ENCODE results near the gene ADGRE2.

The ADGRE2 gene

DNA sequence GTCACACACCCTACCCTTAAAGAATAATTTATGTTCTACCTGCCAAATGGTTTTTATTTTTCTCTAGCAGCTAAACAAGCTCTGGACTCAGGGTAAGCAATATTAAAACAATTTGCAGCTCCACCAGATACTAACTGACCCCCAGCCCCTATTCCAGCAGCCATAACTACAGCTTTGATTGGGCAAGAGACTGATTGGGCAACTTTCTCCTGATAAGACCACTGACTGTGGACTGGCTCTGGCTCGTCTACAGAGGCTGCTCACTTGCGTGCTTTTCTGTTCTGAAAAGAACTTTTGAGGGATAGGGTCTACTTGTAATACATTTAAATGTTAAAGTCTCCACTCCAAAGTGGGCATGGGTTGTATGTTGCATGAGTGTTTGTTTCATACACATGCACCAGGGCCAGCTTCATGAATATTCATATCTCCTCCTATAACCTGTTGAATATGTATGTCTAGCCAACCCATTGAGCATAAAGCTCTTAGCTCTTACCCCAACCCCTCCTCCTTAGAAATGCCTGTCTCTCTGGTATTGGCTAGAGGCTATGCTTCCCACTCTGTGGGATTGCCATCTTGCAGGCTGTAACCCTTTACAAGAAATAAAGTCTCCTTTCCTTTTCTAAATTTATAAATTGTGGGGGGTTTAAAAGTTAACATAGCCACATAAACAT lies 36.8 kb upstream of the ADGRE2 start:
- no peak for TF ChIP-seq TAF1 (IDR thresholded peaks at IDR 0.05; ENCODE audit: borderline replicate concordance, insufficient read depth, low read length)
- TF ChIP-seq, protein P1, sequence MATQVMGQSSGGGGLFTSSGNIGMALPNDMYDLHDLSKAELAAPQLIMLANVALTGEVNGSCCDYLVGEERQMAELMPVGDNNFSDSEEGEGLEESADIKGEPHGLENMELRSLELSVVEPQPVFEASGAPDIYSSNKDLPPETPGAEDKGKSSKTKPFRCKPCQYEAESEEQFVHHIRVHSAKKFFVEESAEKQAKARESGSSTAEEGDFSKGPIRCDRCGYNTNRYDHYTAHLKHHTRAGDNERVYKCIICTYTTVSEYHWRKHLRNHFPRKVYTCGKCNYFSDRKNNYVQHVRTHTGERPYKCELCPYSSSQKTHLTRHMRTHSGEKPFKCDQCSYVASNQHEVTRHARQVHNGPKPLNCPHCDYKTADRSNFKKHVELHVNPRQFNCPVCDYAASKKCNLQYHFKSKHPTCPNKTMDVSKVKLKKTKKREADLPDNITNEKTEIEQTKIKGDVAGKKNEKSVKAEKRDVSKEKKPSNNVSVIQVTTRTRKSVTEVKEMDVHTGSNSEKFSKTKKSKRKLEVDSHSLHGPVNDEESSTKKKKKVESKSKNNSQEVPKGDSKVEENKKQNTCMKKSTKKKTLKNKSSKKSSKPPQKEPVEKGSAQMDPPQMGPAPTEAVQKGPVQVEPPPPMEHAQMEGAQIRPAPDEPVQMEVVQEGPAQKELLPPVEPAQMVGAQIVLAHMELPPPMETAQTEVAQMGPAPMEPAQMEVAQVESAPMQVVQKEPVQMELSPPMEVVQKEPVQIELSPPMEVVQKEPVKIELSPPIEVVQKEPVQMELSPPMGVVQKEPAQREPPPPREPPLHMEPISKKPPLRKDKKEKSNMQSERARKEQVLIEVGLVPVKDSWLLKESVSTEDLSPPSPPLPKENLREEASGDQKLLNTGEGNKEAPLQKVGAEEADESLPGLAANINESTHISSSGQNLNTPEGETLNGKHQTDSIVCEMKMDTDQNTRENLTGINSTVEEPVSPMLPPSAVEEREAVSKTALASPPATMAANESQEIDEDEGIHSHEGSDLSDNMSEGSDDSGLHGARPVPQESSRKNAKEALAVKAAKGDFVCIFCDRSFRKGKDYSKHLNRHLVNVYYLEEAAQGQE (IDR thresholded peaks at IDR 0.05; ENCODE audit: insufficient read depth in 1 of 2, low read depth in 2 of 2, low read length in 2 of 2): no peak
- no peak for TF ChIP-seq FOXP2 (optimal IDR thresholded peaks at IDR 0.05; ENCODE audit: borderline replicate concordance, extremely low read depth, extremely low read length, insufficient read depth)
- no peak for TF ChIP-seq SIN3A (IDR thresholded peaks at IDR 0.05; ENCODE audit: borderline replicate concordance, insufficient read depth, low read length)
- TF ChIP-seq POLR2AphosphoS5 (IDR thresholded peaks at IDR 0.05; ENCODE audit: low read depth, low read length): no peak

GRCh38 chr19:14809272-14810057 lies 31.1 kb upstream of the ADGRE2 start:
- no peak for TF ChIP-seq SIN3A (IDR thresholded peaks at IDR 0.05; ENCODE audit: borderline replicate concordance, insufficient read depth, low read length)
- TF ChIP-seq FOXP2 (optimal IDR thresholded peaks at IDR 0.05; ENCODE audit: borderline replicate concordance, extremely low read depth, extremely low read length, insufficient read depth): no peak
- no peak for TF ChIP-seq TAF1 (IDR thresholded peaks at IDR 0.05; ENCODE audit: borderline replicate concordance, insufficient read depth, low read length)
- TF ChIP-seq POLR2AphosphoS5 (IDR thresholded peaks at IDR 0.05; ENCODE audit: low read depth, low read length): no peak
- TF ChIP-seq, protein P1 (IDR thresholded peaks at IDR 0.05; ENCODE audit: insufficient read depth in 1 of 2, low read depth in 2 of 2, low read length in 2 of 2): no peak

- TF ChIP-seq, protein P1 (IDR thresholded peaks at IDR 0.05; ENCODE audit: insufficient read depth in 1 of 2, low read depth in 2 of 2, low read length in 2 of 2): no peak
- TF ChIP-seq TAF1 (IDR thresholded peaks at IDR 0.05; ENCODE audit: borderline replicate concordance, insufficient read depth, low read length): no peak
- TF ChIP-seq FOXP2 (optimal IDR thresholded peaks at IDR 0.05; ENCODE audit: borderline replicate concordance, extremely low read depth, extremely low read length, insufficient read depth): no peak
- no peak for TF ChIP-seq SIN3A (IDR thresholded peaks at IDR 0.05; ENCODE audit: borderline replicate concordance, insufficient read depth, low read length)
- no peak for TF ChIP-seq POLR2AphosphoS5 (IDR thresholded peaks at IDR 0.05; ENCODE audit: low read depth, low read length)
Measured at GRCh38 chr19:14804765-14805164, 26.4 kb upstream of the ADGRE2 start.

DNA sequence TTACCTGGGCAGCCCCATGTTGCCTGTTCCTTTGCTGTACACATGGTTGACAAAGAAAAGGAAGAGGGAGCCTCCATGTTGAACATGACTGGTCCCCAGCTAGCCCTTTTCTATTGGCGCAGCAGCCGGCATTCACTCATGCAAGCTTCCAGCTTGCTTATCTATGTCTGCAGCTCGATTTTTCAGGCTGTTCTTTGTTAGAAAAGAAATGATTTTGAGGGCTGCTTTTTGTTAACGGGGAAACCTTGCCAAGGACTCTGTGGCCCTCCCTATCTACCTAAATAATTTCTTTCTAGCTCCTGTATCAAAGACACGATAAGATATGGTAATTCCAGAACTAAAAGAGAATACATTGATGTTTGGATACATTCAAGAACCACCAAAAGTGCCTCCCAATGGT lies 20.4 kb upstream of the ADGRE2 start:
- TF ChIP-seq FOXP2 (optimal IDR thresholded peaks at IDR 0.05; ENCODE audit: borderline replicate concordance, extremely low read depth, extremely low read length, insufficient read depth) (no peak), SIN3A (IDR thresholded peaks at IDR 0.05; ENCODE audit: borderline replicate concordance, insufficient read depth, low read length) (no peak), POLR2AphosphoS5 (IDR thresholded peaks at IDR 0.05; ENCODE audit: low read depth, low read length) (no peak)
- TF ChIP-seq, protein P1 (IDR thresholded peaks at IDR 0.05; ENCODE audit: insufficient read depth in 1 of 2, low read depth in 2 of 2, low read length in 2 of 2): no peak
